GM21367 (cell line): ENCODE measurements around the gene OLA1.

Experiments used
- ATAC-seq: cut with Tn5 transposase; IDR thresholded peaks from one replicate; pipeline ENCODE4 v1.9.1; 2021; ENCODE audit not compliant: unreplicated experiment

Gene OLA1

DNA sequence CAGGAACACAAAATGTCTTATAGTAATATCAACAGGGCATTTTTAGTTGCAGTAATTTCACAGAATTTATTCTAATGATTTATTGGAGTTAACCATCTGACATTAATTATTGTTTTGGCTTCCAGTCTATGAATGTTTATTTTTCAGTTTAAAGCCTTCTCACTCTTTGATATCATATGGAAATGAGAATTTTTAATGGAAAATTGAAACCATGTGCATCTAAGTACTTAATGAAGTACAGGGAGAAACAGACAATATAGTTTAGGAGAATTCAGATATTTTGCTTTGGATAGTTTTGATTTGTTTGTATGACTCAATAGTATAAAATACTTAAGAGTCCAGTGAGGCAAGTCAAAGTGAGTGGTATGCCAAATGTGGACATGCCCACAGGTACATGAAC, 126.1 kb downstream of the OLA1 start:
- no peak for ATAC-seq

DNA sequence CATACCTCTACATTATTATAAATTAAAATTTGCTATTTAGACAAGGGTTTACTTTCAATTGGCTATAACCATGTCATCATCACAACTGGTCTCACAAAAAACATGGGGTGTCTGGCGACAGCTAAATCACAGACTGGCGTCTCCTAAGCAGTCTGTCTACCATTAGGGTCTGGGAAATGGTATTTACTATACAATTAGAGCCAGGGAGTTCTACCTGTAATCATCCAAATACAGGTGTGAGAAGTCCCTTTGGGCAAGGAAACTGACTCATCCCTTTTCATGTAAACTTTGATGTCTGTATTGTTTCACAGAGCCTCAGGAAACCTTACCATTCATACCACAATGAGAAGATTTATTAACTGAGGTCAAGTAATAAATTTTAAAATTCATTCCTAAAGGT, 126.7 kb downstream of the OLA1 start:
- no peak for ATAC-seq

DNA sequence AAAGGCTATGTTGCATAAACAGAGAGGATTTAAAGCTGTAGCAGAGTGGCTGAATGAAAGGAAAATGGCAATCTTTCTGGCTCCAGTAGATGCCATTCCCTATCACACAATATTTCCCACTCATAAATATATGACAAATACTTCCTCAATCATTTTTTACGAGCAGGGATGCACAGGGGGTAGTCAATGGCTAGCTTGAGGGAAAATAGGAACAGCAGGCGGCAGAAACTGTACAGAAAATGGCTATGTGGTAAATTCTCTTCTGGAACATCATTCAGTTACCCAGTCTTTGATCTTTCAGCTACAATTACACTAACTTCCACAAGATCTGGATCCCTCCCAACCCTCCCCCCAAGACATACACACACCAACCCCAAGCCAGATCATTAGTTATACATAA, 127.2 kb downstream of the OLA1 start:
- ATAC-seq: no peak

DNA sequence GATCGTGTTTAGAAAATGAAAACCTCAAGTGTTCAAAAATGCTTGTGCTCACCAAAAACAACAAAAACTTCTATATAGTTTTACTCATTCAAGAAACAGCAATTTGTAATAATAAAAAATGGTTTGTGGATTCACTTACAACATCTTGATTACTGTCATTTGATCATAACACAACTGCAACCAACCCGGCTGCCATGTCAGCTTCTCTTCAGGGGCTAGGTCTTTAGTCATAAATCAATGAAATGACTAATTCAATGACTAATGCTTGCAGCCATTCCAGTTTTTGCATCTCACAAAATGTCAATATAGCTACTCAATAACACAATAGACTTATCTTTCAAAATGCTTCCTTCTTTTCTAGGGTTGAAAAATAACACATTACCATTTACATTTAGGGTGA, 128.0 kb downstream of the OLA1 start:
- ATAC-seq: no peak

DNA sequence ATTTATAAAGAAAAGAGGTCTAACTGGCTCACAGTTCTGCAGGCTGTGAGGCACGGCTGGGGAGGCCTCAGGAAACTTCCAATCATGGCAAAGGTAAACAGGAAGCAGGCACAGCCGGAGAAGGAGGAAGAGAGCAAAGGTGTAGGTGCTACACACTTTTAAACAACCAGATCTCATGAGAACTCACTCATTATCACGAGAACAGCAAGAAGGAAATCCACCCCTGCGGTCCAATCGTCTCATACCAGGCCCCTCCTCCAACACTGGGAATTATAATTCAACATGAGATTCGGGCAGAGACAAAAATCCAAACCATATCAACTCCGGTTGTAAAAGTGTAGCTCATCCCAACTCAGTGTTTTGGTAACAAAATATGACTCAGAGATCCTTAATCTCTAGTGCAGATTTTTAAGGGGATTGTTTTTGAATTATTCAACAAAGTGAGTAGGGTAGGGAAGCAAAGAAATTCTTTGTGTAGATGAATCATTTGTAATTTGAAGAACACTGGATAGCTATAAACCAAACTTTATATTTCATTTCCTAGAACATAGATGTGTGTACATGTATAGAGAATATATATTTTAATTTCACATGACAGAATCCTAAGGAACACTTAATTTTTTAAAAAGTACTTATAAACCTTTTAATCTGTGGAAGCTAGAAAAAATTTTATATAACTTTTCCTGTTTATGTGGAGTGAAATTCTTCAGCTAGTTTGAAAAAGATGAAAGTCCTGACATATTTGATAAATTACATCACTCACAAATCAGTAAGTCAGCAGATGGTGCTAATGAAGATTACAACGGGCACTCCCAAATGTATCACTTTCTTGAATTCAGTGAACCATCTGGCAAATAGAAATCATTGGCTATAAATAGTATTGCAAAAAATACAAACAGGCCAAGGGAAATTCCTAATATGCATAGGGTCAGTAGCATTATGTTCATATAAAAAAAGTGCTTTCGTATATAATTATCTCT, 130.1 kb downstream of the OLA1 start:
- ATAC-seq: no peak

DNA sequence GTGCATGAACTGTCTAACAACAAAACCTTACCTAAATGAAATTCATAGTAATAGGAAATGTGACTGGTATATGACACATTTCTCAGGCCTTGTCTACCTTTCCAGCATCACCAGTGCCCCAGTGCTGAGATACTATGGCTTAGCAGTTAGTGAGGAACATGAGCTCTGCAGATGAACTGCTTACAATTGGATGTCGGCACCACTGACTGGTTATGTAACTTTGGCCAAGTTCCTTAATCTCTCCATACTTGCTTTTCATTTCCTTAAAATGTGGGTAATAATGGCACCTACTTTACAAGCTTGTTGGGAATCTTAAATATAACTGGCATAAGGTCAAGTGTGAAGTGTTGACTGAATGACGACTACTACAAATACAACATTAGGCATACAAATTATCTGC, 136.3 kb downstream of the OLA1 start:
- no peak for ATAC-seq

DNA sequence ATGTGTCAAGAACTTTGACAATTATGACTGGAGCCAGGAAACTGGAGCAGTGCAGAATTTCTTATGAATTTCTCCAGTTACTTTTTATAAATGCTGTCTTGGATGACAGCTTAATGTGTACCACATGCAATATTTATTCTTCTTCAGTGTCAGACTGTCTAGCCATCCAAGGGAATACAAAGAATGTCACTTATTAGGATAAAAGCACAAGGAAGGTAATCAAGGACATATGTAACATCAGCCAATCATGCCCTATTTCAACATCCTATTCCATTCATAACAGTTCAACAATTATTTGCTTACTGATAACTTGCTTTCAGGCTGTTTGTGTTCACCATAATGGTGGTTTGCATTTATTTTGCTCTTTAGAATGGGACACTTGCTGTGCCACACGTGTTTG, 139.8 kb downstream of the OLA1 start:
- no peak for ATAC-seq

DNA sequence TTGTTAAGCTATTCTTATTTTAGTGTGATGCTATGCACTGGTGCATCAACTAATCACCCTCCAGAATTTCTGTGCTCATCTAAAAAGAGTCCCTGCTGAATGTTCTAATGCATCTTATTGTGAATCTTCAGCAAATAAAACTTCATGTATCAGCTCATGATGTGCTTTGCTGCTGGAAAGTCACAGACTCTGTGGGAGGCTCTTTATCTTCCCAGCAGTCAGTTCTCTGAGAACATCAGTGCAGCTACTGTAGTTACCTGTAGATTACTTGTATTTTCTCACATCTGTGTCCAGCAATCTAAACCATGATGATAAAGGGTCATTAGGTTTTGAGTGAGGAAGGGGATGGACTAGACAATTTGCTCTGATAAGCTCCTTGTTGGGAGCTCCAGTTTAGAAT, 141.6 kb downstream of the OLA1 start:
- ATAC-seq: no peak

DNA sequence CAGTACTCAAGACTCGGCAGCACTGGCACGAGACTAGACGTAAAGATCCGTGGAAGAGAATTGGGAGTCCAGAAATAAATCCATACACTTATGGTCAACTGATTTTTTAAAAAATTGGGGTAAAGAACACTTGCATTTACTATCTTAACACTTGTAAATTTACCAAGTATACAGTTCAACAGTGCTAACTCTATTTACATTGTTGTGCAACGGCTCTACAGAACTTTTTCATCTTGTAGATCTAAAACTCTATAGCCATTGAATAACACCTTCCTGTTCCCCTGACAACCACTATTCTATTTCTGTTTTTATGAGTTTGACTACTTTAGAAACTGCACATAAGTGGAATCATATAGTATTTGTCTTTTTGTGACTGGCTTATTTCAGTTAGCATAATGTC, 153.8 kb downstream of the OLA1 start:
- no peak for ATAC-seq

DNA sequence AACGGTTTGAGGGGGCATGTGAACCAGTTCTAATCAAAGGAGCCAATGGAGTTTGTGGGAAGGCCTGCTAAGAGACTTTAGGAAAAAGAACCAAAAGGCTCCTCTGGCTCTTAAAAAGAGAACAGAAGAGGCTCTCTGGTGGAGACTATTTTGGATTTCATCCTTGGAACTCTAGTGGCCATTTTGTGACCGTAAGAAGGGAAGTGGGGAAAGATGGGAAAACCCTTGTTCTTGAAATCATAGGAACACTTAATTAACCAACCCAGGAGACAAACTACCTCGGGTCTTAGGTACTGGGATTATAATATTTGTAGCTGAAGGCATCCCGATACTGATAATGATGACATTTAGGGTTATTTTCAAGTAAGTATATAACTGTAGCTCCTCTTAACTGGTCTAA, 157.9 kb downstream of the OLA1 start:
- ATAC-seq: no peak

DNA sequence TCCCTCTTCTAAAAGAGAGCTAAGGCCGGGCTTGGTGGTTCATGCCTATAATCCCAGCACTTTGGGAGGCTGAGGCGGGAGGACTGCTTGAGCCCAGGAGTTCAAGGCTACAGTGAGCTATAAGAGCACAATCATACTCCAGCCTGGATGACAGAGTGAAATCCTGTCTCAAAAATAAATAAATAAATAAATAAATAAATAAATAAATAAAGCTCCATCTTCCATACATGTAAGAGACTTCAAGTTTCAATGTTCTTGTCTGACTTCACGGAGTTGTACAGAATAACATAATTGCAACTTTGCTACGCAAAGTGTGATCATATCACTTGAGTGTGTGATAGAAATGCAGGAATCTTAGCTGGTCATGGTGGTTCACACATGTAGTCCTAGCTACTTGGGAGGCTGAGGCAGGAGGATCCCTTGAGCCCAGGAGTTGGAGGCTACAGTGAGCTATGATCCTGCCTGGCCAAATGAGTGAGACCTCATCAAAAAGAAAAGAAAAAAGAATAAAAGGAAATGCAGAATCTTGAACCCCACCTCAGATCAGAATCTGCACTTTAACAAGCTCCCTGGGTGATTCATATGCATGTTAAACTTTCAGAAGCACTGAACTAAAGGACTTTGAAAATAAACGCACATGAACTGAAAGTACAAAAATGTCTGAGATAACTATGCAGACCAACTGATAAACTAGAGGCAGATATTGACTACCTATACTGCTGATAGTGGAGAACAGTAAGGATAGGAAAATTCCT, 159.4 kb downstream of the OLA1 start:
- no peak for ATAC-seq

DNA sequence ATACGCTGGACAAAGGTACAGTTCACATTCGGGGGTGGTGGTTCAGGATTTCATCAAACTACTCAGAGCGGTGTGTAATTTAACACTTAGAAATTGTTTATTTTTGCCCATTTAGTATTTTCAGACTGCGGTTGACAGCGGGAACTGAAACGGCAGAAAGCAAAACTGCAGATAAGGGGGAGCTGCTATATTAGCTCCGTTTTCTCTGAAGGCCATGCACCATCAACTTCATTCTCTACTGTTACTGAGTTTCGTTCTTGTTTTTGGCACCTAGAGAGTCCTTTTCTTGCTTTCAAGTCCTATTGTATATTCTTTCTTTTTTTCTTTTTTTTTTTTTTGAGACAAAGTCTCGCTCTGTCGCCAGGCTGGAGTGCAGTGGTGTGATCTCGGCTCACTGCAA, 161.6 kb downstream of the OLA1 start:
- ATAC-seq: peak; percentile 92

DNA sequence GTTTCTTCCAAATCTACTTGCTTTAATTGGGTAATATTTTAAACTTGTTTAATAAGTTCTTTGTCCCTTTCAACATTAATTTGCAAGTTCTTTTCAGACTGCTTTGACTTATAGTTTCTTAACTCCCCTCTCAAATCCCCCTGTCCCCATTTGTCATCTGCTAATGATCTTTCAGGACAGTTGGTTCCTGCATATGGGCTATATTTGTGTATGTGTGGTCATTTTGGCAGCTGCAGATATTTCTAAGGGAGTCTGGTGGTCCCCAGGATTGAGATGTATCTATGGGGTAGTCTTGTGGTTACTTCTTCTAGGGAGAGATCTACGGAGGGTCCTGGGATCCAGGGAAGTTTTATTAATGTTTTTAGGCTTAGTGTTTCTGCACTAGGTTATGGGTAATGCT, 162.6 kb downstream of the OLA1 start:
- ATAC-seq: no peak

DNA sequence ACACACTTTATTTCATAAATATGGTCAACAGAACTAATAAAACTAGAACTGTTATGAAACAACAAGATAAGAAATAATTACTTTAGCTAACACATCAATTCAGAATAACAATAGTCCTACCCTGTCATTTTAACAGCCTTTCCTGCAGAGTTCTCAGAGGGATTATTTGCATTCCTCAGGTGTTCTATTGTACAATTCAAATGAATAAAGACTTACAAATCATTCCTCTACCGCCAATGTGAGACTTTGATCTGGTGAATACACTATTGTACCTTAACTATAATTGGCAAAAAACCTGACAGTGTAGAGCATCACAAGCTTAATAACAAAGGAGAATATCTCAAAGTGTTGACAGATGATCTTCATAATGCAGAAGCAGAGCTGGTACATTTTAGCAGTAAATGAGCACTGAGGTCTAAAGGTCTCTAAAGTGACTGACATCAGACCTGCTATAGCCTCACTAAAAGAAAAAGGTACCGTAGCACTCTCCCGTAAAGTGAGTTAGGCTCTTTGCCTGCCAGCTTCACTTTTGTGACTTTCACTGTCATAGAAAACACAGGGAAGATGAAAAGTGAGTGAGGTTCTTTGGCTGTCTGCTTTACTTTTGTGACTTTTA, 164.4 kb downstream of the OLA1 start:
- no peak for ATAC-seq

DNA sequence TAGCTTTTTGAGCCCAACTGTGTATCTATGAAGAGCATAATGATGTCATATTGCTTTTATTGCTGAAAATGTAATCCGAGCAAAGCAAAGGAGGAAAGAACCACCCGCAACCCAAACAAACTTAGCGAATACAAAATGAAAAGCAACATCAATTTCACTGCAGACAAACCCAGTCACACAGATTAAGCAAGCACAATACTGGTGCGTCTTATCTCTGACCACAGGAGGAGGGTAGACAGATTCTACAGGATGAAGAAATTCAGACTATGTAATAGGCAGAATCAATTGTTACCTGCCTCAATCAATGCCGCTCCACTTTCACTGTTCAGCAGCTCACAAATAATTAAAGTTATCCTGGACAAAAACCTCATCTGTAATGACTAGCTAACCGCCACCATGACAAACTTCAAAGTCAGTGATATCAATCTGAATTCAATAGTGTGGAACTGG, 167.6 kb downstream of the OLA1 start:
- ATAC-seq: no peak

DNA sequence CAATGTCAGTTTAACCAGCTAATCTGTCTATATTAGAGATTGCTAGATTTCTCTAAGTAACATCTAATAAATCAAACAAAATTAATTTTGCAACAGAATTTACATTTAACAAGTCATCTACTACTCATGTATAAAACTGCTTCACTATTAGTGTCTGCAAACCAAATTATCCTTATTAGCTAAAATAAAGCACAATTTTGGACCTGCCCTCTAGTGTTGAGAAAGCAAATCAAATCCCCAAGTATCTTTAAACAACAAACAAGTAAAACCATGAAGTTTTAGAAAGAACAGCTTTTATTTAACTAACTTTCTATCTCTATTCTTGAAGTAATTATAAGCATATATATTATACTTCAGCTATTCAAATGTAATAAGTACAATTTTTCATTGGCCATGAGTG, 170.1 kb downstream of the OLA1 start:
- no peak for ATAC-seq

DNA sequence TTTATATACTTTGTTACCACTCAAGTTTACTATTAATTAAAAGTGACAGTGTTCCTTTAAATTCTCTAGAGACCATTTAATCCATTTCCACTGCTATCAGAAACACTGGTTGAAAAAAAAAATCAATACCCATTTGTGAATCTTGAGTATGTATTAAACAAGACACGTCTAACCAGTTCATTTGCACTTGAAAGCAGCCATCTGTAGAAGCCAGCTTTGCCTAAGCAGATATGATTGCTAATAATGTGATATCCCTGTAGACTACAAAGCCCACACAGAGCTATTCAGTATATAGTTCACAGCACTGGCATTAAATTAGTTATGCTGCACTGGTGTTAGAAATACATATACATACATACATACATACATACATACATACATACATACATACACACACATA, 171.4 kb downstream of the OLA1 start:
- no peak for ATAC-seq

DNA sequence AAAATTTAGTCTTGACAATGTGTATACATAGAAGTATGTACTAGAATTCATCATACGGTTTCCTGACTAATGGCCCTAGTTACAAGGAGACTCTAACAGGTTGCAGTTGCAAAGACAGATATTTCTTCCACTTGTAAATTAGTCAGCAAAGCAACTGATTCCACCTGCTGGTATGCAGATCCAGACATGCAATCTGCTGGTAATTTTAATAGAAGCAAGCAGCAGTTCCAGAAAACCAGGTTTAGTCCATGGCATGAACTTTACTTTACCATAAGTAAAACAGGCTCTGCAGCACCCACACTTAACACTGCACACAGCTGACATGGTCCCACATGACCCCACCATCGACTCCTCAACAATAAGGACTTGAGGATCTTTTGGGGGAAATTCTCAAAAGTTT, 172.3 kb downstream of the OLA1 start:
- ATAC-seq: no peak

DNA sequence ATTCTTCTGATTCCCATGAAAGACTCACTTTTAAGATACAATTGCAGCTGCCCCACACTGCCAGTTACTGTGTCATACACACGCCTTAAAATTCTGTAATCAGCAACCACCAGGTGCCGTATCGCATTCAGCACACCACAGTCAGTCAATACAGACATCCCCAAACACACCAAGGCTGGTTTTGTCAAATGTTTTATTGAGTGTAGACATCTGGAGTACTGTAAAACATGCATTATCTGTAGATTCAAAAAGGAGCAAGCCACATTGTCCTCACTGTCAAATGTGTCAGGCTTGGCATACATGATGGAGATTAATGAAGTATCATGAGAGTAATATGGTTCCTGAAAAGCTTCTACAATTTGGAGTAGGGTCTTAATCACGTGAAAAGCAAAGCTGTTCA, 173.5 kb downstream of the OLA1 start:
- no peak for ATAC-seq

DNA sequence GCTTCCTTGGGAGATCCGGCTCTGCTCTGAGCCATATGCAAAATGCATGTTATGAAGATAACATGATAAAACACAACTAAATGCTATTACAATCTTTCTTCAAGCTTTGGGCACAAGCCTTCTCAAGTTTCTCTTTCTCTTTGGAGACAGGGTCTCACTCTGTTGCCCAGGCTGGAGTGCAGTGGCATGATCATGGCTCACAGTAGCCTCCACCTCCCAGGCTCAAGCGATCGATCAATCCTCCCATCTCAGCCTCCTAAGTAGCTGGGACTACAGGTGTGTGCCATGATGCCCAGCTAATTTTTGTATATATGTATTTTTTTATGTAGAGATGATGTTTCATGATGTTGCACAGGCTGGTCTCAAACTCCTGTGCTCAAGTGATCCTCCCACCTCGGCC, 175.5 kb downstream of the OLA1 start:
- ATAC-seq: no peak

DNA sequence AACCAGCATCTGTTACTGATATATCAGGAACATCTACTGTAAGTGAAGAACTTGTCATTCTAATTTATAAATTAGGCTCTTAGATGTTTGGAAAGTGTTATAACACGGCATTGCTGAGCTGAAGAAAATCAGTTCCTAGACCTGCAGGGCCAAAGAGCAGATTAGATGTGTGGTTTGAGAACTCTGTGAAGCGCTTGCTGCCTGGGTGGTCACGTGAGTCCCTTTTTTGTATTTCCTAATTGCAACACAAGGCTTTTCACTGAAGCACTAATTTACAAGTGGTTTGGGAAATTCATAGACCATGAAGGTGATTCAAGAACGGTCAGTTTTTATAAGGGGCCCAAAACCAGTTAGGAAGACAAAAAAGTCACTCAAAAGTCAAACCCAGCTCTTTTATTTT, 176.3 kb downstream of the OLA1 start:
- no peak for ATAC-seq

DNA sequence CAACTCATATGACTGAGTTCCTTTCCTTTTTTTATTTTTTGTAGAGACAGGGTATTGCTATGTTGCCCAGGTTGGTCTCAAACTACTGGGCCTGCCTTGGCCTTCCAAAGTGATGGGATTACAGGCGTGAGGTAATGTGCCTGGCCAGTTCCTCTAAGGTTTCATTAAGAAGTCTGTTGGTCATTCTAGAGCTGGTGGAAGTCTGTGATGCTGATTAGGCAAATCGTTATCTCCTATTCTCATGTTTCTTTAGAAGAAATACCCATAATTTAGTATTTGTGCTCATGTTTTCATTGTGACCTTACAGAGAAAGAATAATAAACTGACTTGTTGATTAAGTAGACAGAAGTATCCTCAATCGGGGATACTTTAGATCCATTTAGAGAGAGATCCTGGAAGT, 177.0 kb downstream of the OLA1 start:
- no peak for ATAC-seq
